A673 (cell line): ENCODE measurements around the gene TAMALIN. TPM values are rescaled to one million over a fixed set of nuclear protein-coding genes. Genes with fewer than 3 reads are reported as not detected.

Source experiments
- BruUV-seq: library from RNA; stranded (reverse); fragments of 400-500 nt; replicated peaks from 2 replicates; lab custom pipeline; 2021; lab: Mats Ljungman, UMichigan
- CTCF ChIA-PET: fragments of 300-600 bp; sonication (Branson Sonifier 250); formaldehyde crosslinking; loops from one replicate; lab custom pipeline; 2022; ENCODE audit warnings: antibody characterized with exemption; lab: Charles Lee
- POLR2A ChIA-PET: fragments of 300-600 bp; sonication (Branson Sonifier 250); formaldehyde crosslinking; loops from one replicate; lab custom pipeline; 2022; ENCODE audit warnings: antibody characterized with exemption; ENCODE audit not compliant: low non-redundant PET; lab: Charles Lee
- DNase-seq: peaks from one replicate; pipeline ENCODE4 v3.0.0-alpha.2; 2015; ENCODE audit warnings: low spot score
- H3K27ac ChIP-seq: fragments of 200-600 bp; sonication (generic); 2 replicates; pipeline ENCODE4 v1.5.1; 2016; ENCODE audit warnings: mixed run types, low read depth, mild to moderate bottlenecking, mixed read lengths, antibody characterized with exemption, low read length; ENCODE audit not compliant: poor library complexity, severe bottlenecking
- H3K27me3 ChIP-seq: fragments of 200-600 bp; sonication (generic); replicated peaks from 2 replicates; pipeline ENCODE4 v1.6.1; 2017; ENCODE audit warnings: mixed run types, low read depth, mild to moderate bottlenecking, mixed read lengths, antibody characterized with exemption, low read length; ENCODE audit not compliant: insufficient read depth, poor library complexity
- H3K36me3 ChIP-seq: fragments of 200-600 bp; sonication (generic); 2 replicates; pipeline ENCODE4 v1.6.1; 2016; ENCODE audit warnings: mixed run types, mild to moderate bottlenecking, mixed read lengths, antibody characterized with exemption, low read length; ENCODE audit not compliant: insufficient read depth, poor library complexity, severe bottlenecking
- H3K4me1 ChIP-seq: fragments of 200-600 bp; sonication (generic); 2 replicates; pipeline ENCODE4 v1.6.1; 2017; ENCODE audit warnings: mixed run types, mild to moderate bottlenecking, mixed read lengths, antibody characterized with exemption, low read length; ENCODE audit not compliant: insufficient read depth, poor library complexity, severe bottlenecking
- H3K4me3 ChIP-seq: fragments of 200-600 bp; sonication (generic); 2 replicates; pipeline ENCODE4 v1.5.1; 2016; ENCODE audit warnings: low read depth, mixed run types, mild to moderate bottlenecking, mixed read lengths, low read length; ENCODE audit not compliant: poor library complexity, severe bottlenecking
- H3K9me3 ChIP-seq: fragments of 200-600 bp; sonication (generic); 2 replicates; pipeline ENCODE4 v1.6.1; 2016; ENCODE audit warnings: mixed run types, low read depth, mild to moderate bottlenecking, mixed read lengths, antibody characterized with exemption, low read length; ENCODE audit not compliant: poor library complexity, severe bottlenecking
- EZH2 ChIP-seq: fragments of 200-600 bp; sonication (generic); IDR thresholded peaks from 2 replicates; pipeline ENCODE4 v1.6.1; 2017; ENCODE audit warnings: borderline replicate concordance, low read depth, mild to moderate bottlenecking, mixed read lengths, antibody characterized with exemption, low read length; ENCODE audit not compliant: poor library complexity, severe bottlenecking
- intact Hi-C: fragments of 100-400 bp; cut with micrococcal nuclease; formaldehyde crosslinking; loops from one replicate; pipeline ENCODE4 v1.10.0; 2022; ENCODE audit not compliant: unreplicated experiment
- total RNA-seq: library from RNA; stranded (reverse); gene quantifications from 2 replicates; pipeline ENCODE4 v1.2.3, GENCODE V29; 2021
- TF ChIP-seq, protein P1 (sequence below): fragments of 300-800, 200-600 bp; sonication (generic); conservative IDR thresholded peaks from 2 replicates; pipeline ENCODE4 v1.5.1; 2017; ENCODE audit warnings: low read depth, mild to moderate bottlenecking, antibody characterized with exemption, low read length, moderate library complexity, mixed read lengths

Gene TAMALIN
- total RNA-seq, 1 experiment from 2014 or later = 4.8 TPM

DNA sequence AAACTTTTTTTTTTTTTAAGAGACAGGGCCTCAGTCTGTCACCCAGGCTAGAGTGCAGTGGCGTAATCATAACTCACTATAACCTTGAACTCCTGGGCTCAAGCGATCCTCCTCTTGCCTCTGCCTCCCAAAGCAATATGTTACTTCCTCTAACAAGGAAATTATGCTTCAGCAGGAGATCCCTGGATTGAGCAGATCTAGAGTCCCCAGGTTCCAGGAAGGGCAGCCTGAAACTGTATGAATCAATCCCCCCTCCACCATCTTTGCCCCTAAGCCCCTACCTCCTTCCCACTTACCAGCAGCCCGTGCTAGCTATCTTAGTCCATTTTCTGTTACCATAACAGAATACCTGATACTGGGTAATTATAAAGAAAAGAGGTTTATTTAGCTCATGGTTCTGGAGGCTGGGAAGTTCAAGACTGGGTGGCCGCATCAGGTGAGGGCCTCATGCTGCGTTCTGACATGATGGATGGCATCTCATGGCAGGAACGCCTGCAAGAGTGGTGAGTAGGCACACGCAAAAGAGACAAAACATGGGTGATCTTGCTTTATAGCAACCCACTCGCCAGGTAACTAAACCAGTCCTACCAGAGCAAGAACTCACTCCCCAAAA is 5.0 kb downstream of the TAMALIN start:
- no peaks in the 10 kb centered on the region for H3K36me3 ChIP-seq
- intact Hi-C loops = no loop called here
- CTCF ChIA-PET = interaction anchor here (0.7 kb wide), 1 partner anchor 12 kb away, joined by 3 read pairs; no protein-coding TSS in a partner anchor
- no peak overlapping the region for H3K27ac ChIP-seq
- H3K9me3 ChIP-seq = no peaks in the 10 kb centered on the region
- peaks cover 26% of the 10 kb centered on the region for H3K4me1 ChIP-seq
- DNase-seq = no peak
- POLR2A ChIA-PET = no interaction called here
- H3K4me3 ChIP-seq = no peak overlapping the region
- TF ChIP-seq EZH2 = no peak
- TF ChIP-seq, protein P1, sequence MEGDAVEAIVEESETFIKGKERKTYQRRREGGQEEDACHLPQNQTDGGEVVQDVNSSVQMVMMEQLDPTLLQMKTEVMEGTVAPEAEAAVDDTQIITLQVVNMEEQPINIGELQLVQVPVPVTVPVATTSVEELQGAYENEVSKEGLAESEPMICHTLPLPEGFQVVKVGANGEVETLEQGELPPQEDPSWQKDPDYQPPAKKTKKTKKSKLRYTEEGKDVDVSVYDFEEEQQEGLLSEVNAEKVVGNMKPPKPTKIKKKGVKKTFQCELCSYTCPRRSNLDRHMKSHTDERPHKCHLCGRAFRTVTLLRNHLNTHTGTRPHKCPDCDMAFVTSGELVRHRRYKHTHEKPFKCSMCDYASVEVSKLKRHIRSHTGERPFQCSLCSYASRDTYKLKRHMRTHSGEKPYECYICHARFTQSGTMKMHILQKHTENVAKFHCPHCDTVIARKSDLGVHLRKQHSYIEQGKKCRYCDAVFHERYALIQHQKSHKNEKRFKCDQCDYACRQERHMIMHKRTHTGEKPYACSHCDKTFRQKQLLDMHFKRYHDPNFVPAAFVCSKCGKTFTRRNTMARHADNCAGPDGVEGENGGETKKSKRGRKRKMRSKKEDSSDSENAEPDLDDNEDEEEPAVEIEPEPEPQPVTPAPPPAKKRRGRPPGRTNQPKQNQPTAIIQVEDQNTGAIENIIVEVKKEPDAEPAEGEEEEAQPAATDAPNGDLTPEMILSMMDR = no peak
- H3K27me3 ChIP-seq = no peaks in the 10 kb centered on the region
- no TSS peak for BruUV-seq

DNA sequence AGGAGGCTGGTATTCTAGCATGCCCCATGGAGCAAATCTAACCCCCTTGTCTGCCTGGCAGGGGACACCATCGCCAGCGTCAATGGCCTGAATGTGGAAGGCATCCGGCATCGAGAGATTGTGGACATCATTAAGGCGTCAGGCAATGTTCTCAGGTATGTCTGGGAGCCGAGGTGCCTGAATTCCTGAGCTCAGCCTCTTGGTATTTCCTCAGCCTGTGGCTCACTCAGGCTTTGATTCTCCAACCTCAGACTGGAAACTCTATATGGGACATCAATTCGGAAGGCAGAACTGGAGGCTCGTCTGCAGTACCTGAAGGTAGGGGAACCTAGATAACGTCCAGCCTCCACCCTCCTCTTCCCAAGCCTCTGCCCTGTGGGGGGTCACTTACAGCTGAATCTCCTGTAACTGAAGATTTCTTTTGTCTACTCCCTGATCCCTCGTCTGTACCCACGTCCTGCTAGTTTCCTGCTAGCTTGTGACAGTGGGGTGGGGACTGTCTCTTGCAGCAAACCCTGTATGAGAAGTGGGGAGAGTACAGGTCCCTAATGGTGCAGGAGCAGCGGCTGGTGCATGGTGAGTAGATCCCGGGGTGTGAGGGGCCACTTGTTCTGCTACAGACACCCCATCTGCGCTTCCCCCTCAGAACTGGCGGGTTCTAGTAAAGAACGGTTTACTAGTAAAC is 7.0 kb downstream of the TAMALIN start:
- H3K27me3 ChIP-seq = no peaks in the 10 kb centered on the region
- ChIA-PET POLR2A (no interaction called here), CTCF (interaction anchor here (1.2 kb wide), 1 partner anchor 9 kb away, joined by 4 read pairs; no protein-coding TSS in a partner anchor)
- intact Hi-C loops = no loop called here
- DNase-seq = no peak
- no peak overlapping the region for H3K4me3 ChIP-seq
- no TSS peak for BruUV-seq
- H3K4me1 ChIP-seq = peaks cover 19% of the 10 kb centered on the region
- TF ChIP-seq, protein P1 = no peak
- TF ChIP-seq EZH2 = no peak
- H3K9me3 ChIP-seq = no peaks in the 10 kb centered on the region
- no peak overlapping the region for H3K27ac ChIP-seq
- H3K36me3 ChIP-seq = no peaks in the 10 kb centered on the region

DNA sequence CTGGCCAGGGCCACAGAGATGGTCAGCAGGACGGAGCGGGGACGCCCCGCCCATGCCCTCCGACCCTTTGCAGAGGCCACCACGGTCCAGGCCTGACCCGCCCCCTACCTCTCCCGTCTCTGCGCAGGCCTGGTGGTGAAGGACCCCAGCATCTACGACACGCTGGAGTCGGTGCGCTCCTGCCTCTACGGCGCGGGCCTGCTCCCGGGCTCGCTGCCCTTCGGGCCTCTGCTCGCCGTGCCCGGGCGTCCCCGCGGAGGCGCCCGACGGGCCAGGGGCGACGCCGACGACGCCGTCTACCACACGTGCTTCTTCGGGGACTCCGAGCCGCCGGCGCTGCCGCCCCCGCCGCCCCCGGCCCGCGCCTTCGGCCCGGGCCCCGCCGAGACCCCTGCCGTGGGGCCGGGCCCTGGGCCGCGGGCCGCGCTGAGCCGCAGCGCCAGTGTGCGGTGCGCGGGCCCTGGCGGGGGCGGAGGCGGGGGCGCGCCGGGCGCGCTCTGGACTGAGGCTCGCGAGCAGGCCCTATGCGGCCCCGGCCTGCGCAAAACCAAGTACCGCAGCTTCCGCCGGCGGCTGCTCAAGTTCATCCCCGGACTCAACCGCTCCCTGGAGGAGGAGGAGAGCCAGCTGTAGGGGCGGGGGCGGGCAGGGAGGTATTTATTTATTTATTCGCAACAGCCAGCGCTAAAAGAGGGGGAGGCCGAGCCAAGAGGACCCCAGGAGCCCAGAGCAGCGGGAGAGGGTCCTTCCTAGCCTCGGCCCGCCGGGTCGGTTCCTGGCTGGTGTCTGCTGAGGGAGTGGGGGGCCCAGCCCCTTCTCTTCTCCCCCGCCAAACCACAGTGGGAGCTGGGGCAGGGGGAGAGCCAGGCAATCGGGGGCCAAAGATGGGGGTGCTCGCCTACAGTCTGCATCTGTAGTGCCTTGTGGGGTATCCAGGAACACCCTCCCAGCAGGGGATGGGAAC is 8.1 kb downstream of the TAMALIN start:
- no peak overlapping the region for H3K27ac ChIP-seq
- ChIA-PET CTCF (interaction anchor here (1.2 kb wide), 1 partner anchor 8 kb away, joined by 4 read pairs; no protein-coding TSS in a partner anchor), POLR2A (no interaction called here)
- H3K27me3 ChIP-seq = no peaks in the 10 kb centered on the region
- H3K9me3 ChIP-seq = no peaks in the 10 kb centered on the region
- TF ChIP-seq, protein P1 = no peak
- TF ChIP-seq EZH2 = no peak
- intact Hi-C loops = no loop called here
- H3K4me3 ChIP-seq = no peak overlapping the region
- no peaks in the 10 kb centered on the region for H3K36me3 ChIP-seq
- no peak for DNase-seq
- peaks cover 17% of the 10 kb centered on the region for H3K4me1 ChIP-seq
- BruUV-seq = no TSS peak
